Measurements from ENCODE around the gene MRI1. TPM values are rescaled to one million over a fixed set of nuclear protein-coding genes. Genes with fewer than 3 reads are reported as not detected.
"Not testable (repeated sequence)": the region's sequence is repeated elsewhere in the genome, so short reads cannot be mapped to it uniquely, and the experiment has no call there.

The MRI1 gene
- total RNA-seq, 1 donor from 2014 or later = 39.9 TPM

GRCh38 chr19:13756210-13756609, 8.1 kb upstream of the MRI1 start:
- intact Hi-C loops (cut with DNase I) = no loop called here
- DNase-seq (ENCODE audit: low spot score) (no peak), ATAC-seq (no peak)

DNA sequence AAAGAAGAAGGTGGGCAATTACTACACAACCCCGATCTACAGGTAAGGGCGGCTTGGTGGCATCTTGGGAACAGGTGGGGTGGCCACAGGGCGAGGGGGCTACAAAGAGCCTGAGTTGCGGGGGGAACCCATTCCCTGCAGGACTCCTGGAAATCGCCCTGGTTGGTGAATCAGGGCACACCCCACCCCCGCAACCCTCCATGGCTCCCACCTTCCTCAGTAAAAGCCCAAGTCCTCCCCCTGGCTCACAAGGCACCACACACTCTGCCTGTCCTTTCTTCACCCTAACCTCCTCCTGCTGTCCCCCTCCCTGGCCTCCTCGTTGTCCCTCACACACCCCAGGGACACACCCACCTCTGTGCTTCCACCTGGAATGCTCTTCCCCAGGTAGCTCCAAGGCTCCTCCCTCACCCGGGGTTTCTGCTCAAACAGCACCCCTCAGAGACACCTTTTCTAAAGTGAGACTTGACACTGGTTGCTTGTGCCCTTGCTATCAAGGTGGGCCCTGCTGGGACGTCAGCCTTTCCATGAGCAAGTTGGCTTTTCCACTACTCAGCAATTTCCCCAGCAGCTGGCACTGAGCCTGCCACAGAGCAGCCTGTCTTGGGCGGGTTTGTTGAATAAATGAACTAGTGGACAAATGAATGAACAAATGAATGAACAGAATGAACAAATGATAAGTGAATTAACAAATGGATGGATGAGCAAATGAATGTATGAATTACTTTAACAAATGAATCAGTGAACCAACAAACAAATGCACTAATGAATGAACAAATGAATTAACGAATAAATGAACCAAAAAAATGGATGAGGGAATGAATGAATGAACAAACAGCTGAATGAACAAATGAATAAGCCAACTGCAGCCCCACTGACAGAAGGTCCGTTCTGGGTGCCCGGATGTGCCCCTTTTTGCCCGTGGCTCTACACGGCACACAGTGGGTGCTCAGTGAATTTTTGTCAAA, 6.2 kb upstream of the MRI1 start:
- intact Hi-C loops (cut with DNase I) = no loop called here
- no peak for DNase-seq (ENCODE audit: low spot score)
- no peak for ATAC-seq

DNA sequence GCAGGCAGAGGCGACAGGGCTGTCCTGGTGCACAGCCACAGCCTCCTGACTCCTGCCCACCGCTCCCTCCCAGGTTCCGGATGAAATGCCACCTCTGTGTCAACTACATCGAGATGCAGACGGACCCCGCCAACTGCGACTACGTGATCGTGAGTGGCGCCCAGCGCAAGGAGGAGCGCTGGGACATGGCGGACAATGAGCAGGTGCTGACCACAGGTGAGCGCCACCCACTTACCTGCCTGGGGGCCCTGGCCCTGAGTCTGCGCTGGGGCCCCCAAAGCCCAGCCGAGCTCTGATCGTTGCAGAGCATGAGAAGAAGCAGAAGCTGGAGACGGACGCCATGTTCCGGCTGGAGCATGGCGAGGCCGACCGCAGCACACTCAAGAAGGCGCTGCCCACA, 5.5 kb upstream of the MRI1 start:
- ATAC-seq (no peak), DNase-seq (ENCODE audit: low spot score) (no peak)
- intact Hi-C loops (cut with DNase I) = no loop called here

DNA sequence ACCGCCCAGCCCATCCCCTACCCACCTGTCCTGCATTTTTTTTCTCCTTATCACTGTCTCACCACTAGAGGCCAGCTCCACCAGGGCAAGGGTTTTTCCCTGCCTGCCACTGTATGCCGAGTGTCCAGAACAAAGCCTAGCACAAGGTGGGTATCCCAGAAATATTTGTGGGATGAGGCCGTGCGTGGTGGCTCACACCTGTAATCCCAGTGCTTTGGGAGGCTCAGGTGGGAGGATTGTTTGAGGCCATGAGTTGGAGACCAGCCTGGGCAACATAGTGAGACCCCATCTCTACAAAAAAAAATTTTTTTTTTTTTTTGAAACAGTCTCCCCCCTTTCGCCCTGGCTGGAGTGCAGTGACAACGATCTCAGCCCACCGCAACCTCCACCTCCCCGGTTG, 2.9 kb upstream of the MRI1 start:
- DNase-seq (ENCODE audit: low spot score) (no peak), ATAC-seq (no peak)
- intact Hi-C loops (cut with DNase I) = no loop called here

GRCh38 chr19:13762635-13763235, 1.6 kb upstream of the MRI1 start:
- intact Hi-C loops (cut with DNase I) = no loop called here
- no peak for DNase-seq (ENCODE audit: low spot score)
- ATAC-seq = no peak

DNA sequence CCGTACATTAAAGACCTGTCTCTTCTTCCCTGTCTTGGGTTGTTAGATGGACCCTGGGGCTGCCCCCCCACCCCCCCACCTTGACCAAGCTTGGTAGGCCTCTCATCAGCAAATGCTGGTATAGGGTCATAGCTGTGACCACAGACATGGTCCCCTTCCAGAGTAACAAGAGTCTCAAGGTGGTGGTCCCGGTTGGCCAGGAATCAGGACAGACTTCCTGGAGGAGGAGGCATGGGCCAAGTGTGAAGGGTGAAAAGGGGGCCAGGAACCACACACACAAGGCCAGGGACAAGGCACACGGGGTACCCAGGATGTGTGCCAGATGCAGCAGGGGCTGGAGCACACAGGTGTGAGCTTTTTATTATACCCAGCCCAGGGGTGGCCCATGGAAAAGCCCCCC, 1.1 kb upstream of the MRI1 start:
- DNase-seq (ENCODE audit: low spot score) (no peak), ATAC-seq (peak; percentile 7)
- intact Hi-C loops (cut with DNase I) = no loop called here

DNA sequence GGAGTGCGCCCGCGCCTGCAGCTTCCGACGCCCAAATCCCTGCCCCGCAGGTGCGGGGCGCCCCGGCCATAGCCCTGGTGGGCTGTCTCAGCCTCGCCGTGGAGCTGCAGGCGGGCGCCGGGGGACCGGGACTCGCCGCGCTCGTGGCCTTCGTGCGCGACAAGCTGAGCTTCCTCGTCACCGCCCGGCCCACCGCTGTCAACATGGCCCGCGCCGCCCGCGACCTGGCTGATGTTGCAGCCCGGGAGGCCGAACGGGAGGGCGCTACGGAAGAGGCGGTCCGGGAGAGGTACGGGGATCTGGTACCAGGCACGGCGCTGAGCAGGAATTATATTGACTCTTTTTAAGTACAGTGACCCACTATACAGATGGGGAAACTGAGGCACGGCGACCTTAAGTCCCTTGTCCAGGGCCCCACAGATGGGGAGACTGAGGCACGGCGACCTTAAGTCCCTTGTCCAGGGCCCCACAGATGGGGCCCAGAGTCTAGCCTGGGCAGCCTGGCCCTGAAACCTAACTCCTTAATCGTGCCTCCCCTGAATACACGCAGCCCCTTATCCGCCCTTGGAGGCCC, 586 bp downstream of the MRI1 start:
- intact Hi-C loops (cut with DNase I) = no loop called here
- no peak for DNase-seq (ENCODE audit: low spot score)
- ATAC-seq = peak; percentile 5

DNA sequence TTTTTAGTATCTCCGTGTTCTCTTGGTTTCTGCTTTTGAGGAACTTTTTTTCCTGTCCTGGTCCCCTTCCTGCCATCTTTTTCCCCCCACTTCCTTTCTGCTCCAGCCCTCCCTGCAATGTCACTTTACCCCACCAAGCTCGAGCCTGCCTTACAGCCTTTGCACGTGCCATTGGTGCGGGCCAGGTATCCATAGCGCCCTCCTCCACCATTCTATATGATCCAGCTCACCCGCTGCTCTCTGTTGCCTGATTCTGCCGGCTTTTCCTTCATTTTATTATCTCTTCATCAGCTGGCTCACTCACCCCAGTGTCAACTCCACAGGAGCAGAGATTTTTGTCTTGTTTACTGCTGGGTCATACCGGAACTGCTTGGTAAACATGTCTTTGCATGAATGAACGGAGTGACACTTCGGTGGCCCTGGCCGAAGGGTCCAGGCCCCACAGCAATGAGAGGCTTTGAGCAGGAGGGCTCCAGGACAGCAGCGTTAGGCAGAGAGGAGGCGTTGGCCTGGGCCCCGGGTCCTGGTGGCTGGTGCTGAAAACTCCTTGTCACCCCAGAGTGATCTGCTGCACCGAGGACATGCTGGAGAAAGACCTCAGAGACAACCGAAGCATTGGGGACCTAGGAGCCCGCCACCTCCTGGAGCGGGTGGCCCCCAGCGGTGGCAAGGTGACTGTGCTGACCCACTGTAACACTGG, 1.2 kb downstream of the MRI1 start:
- no peak for ATAC-seq
- no peak for DNase-seq (ENCODE audit: low spot score)
- intact Hi-C loops (cut with DNase I) = no loop called here

DNA sequence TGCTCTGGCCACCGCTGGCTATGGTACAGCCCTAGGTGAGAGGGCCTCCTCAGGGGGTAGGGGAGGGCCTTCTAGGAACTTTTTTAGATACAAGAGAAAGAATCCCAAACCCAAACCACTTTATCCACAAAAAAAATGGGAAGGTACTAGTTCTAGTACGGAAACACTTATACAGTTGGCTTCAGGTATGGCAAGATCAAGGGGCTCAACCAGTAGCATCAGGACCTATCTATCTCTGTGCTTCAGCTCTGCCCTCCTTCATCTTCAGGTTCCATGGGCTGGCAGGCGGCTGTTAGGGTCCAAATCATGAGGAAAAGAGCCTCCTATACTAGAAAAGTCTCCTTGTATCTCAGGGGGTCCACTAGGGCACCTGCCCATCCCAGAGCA, 1.8 kb downstream of the MRI1 start:
- no peak for ATAC-seq
- intact Hi-C loops (cut with DNase I) = no loop called here

GRCh38 chr19:13768510-13768909, 4.2 kb downstream of the MRI1 start:
- no peak for DNase-seq (ENCODE audit: low spot score)
- intact Hi-C loops (cut with DNase I) = no loop called here
- ATAC-seq = no peak

More for the DNA sequence above, 1.8 kb downstream of the MRI1 start:
- DNase-seq (ENCODE audit: low spot score) = no peak

DNA sequence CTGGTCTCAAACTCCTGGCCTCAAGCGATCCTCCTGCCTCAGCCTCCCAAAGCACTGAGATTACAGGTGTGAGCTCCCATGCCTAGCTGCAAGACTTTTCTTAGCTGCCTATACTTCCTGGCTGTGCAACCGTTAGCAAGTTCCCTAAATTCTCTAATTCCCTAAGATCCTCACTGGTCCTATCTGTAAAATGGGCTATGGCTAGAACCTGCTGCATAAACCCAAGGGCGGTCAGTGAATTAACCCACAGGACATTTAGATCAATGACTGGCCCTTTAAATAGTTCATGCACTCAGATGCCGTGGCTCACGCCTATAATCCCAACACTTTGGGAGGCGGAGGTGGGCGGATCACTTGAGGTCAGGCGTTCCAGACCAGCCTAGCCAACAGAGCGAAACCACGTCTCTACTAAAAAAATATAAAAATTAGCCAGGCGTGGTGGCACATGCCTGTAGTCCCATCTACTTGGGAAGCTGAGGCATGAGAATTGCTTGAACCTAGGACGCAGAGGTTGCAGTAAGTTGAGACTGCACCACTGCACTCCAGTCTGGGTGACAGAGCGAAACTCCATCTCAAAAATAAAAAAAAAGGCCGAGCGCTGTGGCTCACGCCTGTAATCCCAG, 5.8 kb downstream of the MRI1 start:
- no peak for ATAC-seq
- no peak for DNase-seq (ENCODE audit: low spot score)
- intact Hi-C loops (cut with DNase I) = no loop called here

GRCh38 chr19:13774217-13775191, 10.2 kb downstream of the MRI1 start, which contains the start of gene C19orf53:
Gene C19orf53, plus strand, starts transcription at chr19:13774456. Its CDS starts 22 bp downstream, at chr19:13774478.
- intact Hi-C loops (cut with DNase I) = loop anchor here (5.0 kb wide), 1 partner anchor 93 kb away; no protein-coding TSS in a partner anchor
- ATAC-seq (peak; percentile 99), DNase-seq (ENCODE audit: low spot score) (peak; percentile 93)

GRCh38 chr19:13778398-13778797, 14.1 kb downstream of the MRI1 start:
- DNase-seq (ENCODE audit: low spot score) (no peak), ATAC-seq (no peak)
- intact Hi-C loops (cut with DNase I) = loop anchor here (5.0 kb wide), 1 partner anchor 89 kb away; no protein-coding TSS in a partner anchor

DNA sequence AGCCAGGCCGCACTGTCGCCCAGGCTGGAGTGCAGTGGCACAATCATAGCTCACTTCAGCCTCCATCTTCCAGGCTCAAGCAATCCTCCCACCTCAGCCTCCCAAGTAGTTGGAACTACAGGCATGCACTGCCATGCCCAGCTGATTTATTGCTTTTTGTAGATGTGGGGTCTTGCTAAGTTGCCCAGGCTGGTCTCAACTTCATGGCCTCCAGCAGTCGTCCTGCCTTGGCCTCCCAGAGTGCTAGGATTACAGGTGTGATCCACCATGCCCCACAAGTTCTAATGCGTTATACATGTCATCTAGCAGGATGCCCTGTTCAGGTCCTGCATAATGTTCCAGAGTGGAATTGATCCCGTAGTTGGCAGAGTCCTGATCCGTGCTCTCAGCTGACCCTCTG, 14.5 kb downstream of the MRI1 start:
- ATAC-seq (no peak), DNase-seq (ENCODE audit: low spot score) (no peak)
- intact Hi-C loops (cut with DNase I) = loop anchor here (5.0 kb wide), 1 partner anchor 88 kb away; no protein-coding TSS in a partner anchor

GRCh38 chr19:13779794-13780193, 15.5 kb downstream of the MRI1 start:
- DNase-seq (ENCODE audit: low spot score); ATAC-seq: not testable (repeated sequence)
- intact Hi-C loops (cut with DNase I) = loop anchor here (5.0 kb wide), 1 partner anchor 88 kb away; no protein-coding TSS in a partner anchor

DNA sequence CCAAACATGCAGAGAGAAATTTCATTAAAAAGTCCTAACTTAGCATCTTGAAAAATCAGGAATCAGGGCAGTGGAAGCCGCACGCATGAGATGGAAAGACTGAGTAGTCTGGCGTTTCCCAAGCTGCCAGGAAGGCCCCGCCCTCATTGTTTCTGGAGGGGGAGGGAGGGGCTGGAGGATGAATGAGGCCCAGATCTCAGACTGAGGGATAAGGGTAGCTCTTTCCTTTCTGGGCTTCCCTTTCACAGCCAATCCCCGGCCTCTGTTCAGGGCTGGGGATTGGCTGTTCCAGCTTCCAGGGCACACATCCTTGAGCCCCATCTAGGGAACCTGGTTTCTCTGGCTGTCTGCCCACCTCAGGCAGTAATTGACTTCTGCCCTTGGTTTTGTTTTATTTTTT, 17.2 kb downstream of the MRI1 start:
- DNase-seq (ENCODE audit: low spot score) = peak; percentile 86
- ATAC-seq = peak; percentile 89
- intact Hi-C loops (cut with DNase I) = no loop called here

DNA sequence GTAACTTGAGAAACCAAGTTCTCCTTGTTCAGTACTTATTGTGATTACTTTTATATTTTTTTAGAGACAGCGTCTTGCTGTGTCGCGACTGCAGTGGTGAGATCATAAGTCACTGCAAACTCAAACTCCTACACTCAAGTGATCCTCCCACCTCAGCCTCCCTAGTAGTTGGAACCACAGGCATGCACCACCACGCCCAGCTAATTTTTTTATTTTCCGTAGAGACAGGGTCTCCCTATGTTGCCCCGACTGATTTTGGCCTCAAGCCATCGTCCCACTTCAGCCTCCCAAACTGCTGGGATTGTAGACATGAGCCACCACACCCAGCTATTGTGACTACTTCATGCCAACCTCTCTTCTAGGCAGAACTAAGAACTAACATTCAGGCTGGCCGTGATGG, 18.2 kb downstream of the MRI1 start:
- no peak for ATAC-seq
- no peak for DNase-seq (ENCODE audit: low spot score)
- intact Hi-C loops (cut with DNase I) = no loop called here
